Esophagus (tissue), 2 donors: Measurements from ENCODE around the gene QRFP. TPM values are rescaled to one million over a fixed set of nuclear protein-coding genes. Genes with fewer than 3 reads are reported as not detected.

ENCODE experiments used
- H3K27ac ChIP-seq, 2 donors: one replicate each; pipeline ENCODE4 v1.5.1; 2013; ENCODE audit warnings: low read depth in 2 of 2, mild to moderate bottlenecking in 2 of 2, inconsistent platforms in 1 of 2, low read length in 1 of 2, moderate library complexity in 1 of 2
- H3K27me3 ChIP-seq, 2 donors: one replicate each; pipeline ENCODE4 v1.6.1; 2013; ENCODE audit warnings: low read length in 2 of 2, control low read depth in 1 of 2, mild to moderate bottlenecking in 1 of 2; ENCODE audit not compliant: insufficient read depth in 2 of 2, control insufficient read depth in 1 of 2
- H3K36me3 ChIP-seq, 2 donors: one replicate each; pipeline ENCODE4 v1.6.1; 2013; ENCODE audit warnings: low read length in 1 of 2; ENCODE audit not compliant: control insufficient read depth in 2 of 2, insufficient read depth in 2 of 2
- H3K4me1 ChIP-seq, 2 donors: one replicate each; pipeline ENCODE4 v1.6.1; 2013; ENCODE audit warnings: low read length in 1 of 2; ENCODE audit not compliant: control insufficient read depth in 2 of 2, insufficient read depth in 2 of 2
- H3K4me3 ChIP-seq, 2 donors: one replicate each; pipeline ENCODE4 v1.5.1; 2013; ENCODE audit warnings: low read length in 2 of 2, mild to moderate bottlenecking in 2 of 2, low read depth in 1 of 2, moderate library complexity in 1 of 2
- H3K9me3 ChIP-seq, 2 donors: one replicate each; pipeline ENCODE4 v1.6.1; 2013; ENCODE audit warnings: mild to moderate bottlenecking in 2 of 2, low read depth in 1 of 2, low read length in 1 of 2, moderate library complexity in 1 of 2; ENCODE audit not compliant: control insufficient read depth in 2 of 2, insufficient read depth in 1 of 2
- WGBS, 2 donors: extraction: QIAGEN DNeasy Blood & Tissue Kit; methylation state at CpG; one replicate each; pipeline ENCODE4 v1.1.7; 2013; 5-methylcytosine and 5-hydroxymethylcytosine counted together
- polyA plus RNA-seq, 2 donors: library from polyadenylated mRNA; stranded (reverse); fragments of 200-250 nt; gene quantifications; one replicate each; pipeline ENCODE4 v1.2.3, GENCODE V29; 2013
- donor health status: healthy with polysubstance abuse.
- donor health status: Bipolar disorder and iron deficiency.

The QRFP gene
- polyA plus RNA-seq, 2 donors = 0.08 to 0.16 TPM

GRCh38 chr9:130925050-130925678 lies 28.6 kb upstream of the QRFP start:
- no peaks in the 10 kb centered on the region for H3K9me3 ChIP-seq
- H3K4me1 ChIP-seq = peaks cover 0 to 2% of the 10 kb centered on the region in 2 donors
- 87 to 89% methylated on average over 19 of the region's 19 CpGs for WGBS, 2 donors
- H3K4me3 ChIP-seq = no peak overlapping the region
- no peak overlapping the region for H3K27ac ChIP-seq
- H3K36me3 ChIP-seq = no peaks in the 10 kb centered on the region
- no peaks in the 10 kb centered on the region for H3K27me3 ChIP-seq

DNA sequence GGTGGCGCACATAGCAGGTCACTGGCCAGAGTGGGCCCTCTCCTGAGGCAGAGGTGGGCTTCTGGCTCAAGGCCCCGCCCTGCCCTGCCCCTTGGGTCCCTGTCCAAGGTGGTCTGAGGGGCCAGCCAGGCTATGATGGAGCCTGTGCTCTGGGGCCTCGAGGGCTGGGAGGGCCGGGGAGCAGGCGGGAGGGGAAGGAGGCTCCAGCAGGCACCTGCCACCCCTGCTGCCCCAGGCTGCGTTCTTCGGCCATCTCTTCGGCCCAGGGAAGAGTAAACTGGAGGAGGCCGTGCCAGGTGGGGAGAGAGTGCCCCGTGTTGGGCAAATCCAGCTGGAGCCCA lies 27.8 kb upstream of the QRFP start:
- 70 to 78% methylated on average over 9 to 10 of the region's 10 CpGs for WGBS, 2 donors
- Histone ChIP-seq H3K4me3 (no peak overlapping the region), H3K36me3 (no peaks in the 10 kb centered on the region), H3K27me3 (peaks cover 0 to 2% of the 10 kb centered on the region in 2 donors), H3K4me1 (peaks cover 0 to 2% of the 10 kb centered on the region in 2 donors), H3K27ac (no peak overlapping the region), H3K9me3 (no peaks in the 10 kb centered on the region)

DNA sequence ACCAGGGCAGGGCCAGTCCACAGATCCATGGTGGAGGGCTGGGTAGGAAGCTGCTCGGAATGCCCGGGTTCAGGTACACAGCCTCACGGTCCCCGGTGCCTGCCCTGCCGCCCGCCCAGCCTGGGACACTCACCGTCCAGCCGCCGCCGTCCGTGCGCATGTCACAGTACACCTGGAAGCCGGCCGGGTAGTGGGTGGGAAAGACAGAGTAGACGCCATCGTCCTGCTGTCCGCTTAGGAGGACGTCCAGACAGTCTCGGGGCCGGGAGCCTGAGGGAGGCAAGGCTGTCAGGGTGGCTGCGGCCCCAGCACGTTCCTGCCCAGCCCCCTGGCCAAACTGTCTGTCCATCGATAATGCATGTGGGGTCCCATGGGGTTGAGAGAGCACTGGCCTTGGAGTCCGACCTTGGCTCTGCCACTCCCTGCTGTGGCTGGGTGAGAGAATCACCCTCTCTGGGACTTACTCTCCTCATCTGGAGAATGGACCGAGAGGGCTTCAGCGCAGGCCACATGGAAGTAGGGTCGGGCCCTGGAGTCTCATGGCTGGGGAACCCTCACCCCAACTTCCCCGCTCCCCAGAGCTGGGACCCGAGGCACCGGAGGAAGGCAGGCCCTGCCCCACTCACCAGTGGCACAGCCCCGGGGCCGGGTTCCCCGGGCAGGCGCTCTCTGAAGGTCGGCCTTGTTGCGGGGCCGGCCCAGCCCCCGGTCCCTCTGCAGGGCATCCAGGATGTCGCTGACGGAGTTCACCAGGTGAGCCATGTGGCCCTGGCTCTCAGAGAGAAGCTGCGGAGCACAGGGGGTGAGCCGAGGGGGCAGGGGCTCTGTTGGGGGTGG lies 27.2 kb upstream of the QRFP start:
- 86% methylated on average over 42 of the region's 42 CpGs for WGBS, 2 donors
- no peak overlapping the region for H3K27ac ChIP-seq
- peaks cover 0 to 6% of the 10 kb centered on the region in 2 donors for H3K27me3 ChIP-seq
- H3K4me3 ChIP-seq = no peak overlapping the region
- H3K9me3 ChIP-seq = no peaks in the 10 kb centered on the region
- peaks cover 0 to 2% of the 10 kb centered on the region in 2 donors for H3K4me1 ChIP-seq
- no peaks in the 10 kb centered on the region for H3K36me3 ChIP-seq

- no peak overlapping the region for H3K4me3 ChIP-seq
- H3K36me3 ChIP-seq = no peaks in the 10 kb centered on the region
- H3K4me1 ChIP-seq = no peaks in the 10 kb centered on the region
- 72 to 75% methylated on average over 16 of the region's 16 CpGs for WGBS, 2 donors
- no peaks in the 10 kb centered on the region for H3K9me3 ChIP-seq
- no peak overlapping the region for H3K27ac ChIP-seq
- peaks cover 0 to 6% of the 10 kb centered on the region in 2 donors for H3K27me3 ChIP-seq
Observed at GRCh38 chr9:130922893-130923610, 26.4 kb upstream of the QRFP start.

DNA sequence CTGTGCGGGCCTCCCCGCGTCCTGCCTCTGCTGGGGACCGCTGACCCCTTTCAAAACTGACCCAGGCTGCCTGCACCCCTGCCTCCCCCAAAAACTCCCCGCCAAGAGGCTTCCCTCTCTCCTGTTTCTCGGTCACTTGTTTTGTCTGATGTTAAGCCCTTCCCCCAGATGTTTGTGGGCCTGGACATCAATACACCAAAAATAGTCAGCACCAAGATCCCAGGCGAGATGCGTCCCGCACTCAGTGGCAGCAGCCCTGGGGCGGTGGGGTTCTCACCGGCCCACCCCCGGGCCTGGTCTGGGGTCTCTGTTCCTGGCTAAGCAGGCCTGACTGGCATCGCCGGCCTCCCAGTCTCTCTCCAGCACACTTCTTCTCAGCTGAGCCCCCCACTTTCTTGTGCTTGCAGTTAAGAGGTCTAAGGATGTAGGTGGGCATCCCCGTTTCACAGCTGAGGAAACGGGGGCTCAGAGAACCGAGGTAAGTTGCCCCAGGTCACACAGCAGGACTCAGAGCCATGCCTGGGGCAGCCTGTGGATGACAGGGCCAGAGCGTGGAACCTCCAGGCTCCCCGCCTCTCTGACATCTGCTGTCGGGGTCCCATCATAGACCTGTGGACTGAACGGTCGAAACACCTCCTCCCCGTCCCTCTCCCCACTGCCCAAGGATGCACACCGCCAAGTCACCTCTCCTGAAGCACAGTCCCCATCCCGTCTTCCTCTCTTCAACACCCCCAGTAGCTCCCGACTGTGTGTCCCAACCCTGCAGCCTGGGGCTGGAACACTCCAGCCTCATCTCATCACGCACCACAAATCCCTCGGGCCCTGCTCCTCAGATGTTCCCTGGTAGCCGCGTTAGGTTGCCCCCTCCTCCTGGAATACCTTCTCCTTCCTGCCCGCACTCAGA lies 25.6 kb upstream of the QRFP start:
- 77 to 79% methylated on average over 31 of the region's 31 CpGs for WGBS, 2 donors
- peaks cover 0 to 8% of the 10 kb centered on the region in 2 donors for H3K27me3 ChIP-seq
- H3K9me3 ChIP-seq = no peaks in the 10 kb centered on the region
- no peak overlapping the region for H3K4me3 ChIP-seq
- H3K36me3 ChIP-seq = no peaks in the 10 kb centered on the region
- no peaks in the 10 kb centered on the region for H3K4me1 ChIP-seq
- H3K27ac ChIP-seq = no peak overlapping the region

GRCh38 chr9:130921300-130921988 lies 24.8 kb upstream of the QRFP start:
- no peaks in the 10 kb centered on the region for H3K9me3 ChIP-seq
- H3K4me1 ChIP-seq = no peaks in the 10 kb centered on the region
- H3K4me3 ChIP-seq = no peak overlapping the region
- H3K27ac ChIP-seq = no peak overlapping the region
- H3K36me3 ChIP-seq = no peaks in the 10 kb centered on the region
- H3K27me3 ChIP-seq = peaks cover 0 to 8% of the 10 kb centered on the region in 2 donors
- WGBS, 2 donors = 54 to 61% methylated on average over 29 of the region's 29 CpGs

DNA sequence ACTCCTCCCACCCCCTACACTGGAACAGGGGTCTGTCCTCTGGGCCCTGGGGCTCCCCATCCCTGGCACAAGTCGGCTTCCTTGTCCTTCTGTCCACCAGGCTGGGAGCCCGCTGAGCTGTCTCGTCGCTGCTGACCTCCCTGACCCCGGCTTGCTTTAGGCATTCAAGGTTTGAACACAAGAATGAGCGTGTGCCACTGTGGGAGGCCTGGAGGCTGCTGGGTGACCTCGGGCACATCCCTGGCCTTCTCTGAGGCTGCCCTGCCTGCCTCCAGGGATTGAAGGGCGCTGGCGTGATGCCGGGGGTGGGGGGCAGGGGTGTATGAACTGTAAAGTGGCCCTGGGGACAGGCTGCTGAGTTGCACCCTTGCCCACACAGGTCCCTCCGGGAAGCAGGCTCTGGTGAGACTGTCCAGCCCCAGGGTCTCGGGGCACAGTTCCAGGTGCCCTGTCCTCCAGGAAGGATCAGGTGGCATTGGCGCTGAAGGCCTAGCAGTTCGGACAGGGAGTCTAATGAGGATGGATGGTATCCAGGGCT lies 24.2 kb upstream of the QRFP start:
- no peaks in the 10 kb centered on the region for H3K36me3 ChIP-seq
- 63 to 69% methylated on average over 14 of the region's 14 CpGs for WGBS, 2 donors
- peaks cover 0 to 8% of the 10 kb centered on the region in 2 donors for H3K27me3 ChIP-seq
- no peaks in the 10 kb centered on the region for H3K4me1 ChIP-seq
- H3K9me3 ChIP-seq = no peaks in the 10 kb centered on the region
- no peak overlapping the region for H3K27ac ChIP-seq
- no peak overlapping the region for H3K4me3 ChIP-seq

GRCh38 chr9:130920233-130920632 lies 23.6 kb upstream of the QRFP start:
- Histone ChIP-seq H3K36me3 (no peaks in the 10 kb centered on the region), H3K4me1 (no peaks in the 10 kb centered on the region), H3K4me3 (no peak overlapping the region), H3K27ac (no peak overlapping the region), H3K9me3 (no peaks in the 10 kb centered on the region), H3K27me3 (peaks cover 0 to 8% of the 10 kb centered on the region in 2 donors)
- WGBS, 2 donors = 83 to 88% methylated on average over 8 of the region's 8 CpGs
